ENCODE data around the gene MASP1.

The MASP1 gene

DNA sequence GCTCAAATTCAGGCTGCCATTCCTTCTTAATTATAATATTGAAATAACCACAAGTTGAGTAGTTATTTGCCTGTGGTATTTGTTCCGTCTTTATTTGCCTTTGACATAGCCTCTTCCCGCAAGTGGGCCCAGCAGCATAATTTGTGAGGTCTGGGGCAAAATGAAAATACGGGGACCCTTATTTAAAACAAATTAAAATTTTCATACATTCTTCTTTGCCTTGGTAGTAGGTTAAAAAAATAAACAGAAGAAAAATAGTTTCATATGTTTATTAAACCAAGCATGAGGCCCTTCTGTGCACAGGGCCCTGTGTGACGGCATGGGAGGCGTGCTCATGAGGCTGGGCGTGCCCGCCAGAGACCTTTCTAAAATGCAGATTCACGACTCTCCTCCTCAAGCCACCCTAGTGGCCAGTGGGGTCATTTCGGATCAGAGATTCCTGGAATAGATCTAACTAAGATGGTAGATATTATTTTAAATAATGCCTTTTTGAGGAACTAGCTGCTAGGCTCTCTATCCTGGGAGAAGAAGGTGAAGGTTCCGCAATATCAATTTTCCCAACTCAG is 35.4 kb downstream of the MASP1 start:
- no peak overlapping the region for H3K4me3 ChIP-seq (ENCODE audit: low read depth, low read length)
- DNase-seq (ENCODE audit: low read depth, low spot score): no peak
- in situ Hi-C loops (cut with HindIII; ENCODE audit: low sequenced_read_pairs): no loop called here
- no peak for TF ChIP-seq CTCF (IDR thresholded peaks at IDR 0.05; ENCODE audit: low read depth, low read length)

DNA sequence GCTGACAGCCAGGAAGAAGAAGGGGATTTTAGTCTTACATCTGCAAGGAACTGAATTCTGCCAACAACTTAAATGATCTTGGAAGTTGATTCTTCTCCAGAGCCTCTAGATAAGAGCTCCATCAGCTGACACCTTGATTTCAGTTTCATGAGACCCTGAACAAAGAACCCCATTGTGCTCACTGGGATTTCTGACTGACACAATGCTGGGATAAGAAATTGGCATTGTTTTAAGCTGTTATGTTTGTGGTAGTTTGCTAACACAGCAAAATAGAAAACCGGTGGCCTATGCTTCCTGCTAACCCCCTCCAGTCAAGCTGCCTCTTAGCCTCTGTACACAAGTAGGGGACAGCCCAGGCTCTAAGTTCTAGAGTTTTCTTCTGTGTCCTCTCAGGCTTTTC is 36.2 kb downstream of the MASP1 start:
- TF ChIP-seq CTCF (IDR thresholded peaks at IDR 0.05; ENCODE audit: low read depth, low read length): no peak

DNA sequence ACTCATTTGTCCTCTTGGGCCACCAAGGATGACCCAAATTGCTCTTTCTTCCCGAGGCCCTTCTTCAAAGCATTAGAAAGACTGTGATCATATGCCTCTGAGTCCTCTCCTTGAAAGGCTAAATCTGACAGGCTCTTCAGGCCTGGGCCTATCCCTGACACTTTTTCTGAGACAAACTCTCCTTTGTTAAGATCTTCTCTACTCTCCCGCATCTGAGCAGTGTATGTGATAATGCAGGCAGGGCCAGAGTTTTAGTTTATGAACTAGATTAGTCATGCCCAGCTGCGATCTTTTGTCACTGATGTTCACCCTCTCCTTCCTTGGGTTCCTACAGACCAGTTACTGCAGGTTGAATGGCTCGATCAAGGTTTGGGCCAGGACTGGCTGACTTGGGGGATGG is 39.2 kb downstream of the MASP1 start:
- in situ Hi-C loops (cut with HindIII; ENCODE audit: low sequenced_read_pairs): no loop called here

More for the DNA sequence above, 36.2 kb downstream of the MASP1 start:
- H3K4me3 ChIP-seq (ENCODE audit: low read depth, low read length): no peak overlapping the region
- DNase-seq (ENCODE audit: low read depth, low spot score): no peak
- in situ Hi-C loops (cut with HindIII; ENCODE audit: low sequenced_read_pairs): no loop called here

DNA sequence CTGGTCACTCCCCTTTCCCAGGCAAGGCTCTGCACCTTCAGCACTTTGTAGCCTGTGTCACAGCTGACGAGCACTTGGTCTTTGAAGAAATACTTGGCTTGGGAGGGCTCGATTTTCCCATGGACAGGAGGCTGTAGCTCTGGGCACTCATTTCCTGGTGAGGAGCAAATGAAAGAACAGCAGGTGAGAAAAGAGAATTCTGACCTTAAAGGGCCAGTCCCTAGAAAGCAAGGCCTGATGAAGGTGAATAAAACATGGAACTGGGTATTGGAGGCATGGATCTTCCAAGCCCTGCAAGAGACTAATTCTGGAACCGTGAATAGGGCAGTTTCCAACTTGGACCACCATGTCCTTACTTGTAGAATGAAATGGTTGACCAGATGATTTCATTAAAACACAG is 39.9 kb downstream of the MASP1 start:
- in situ Hi-C loops (cut with HindIII; ENCODE audit: low sequenced_read_pairs): no loop called here
- no peak for TF ChIP-seq CTCF (IDR thresholded peaks at IDR 0.05; ENCODE audit: low read depth, low read length)
- DNase-seq (ENCODE audit: low read depth, low spot score): no peak
- no peak overlapping the region for H3K4me3 ChIP-seq (ENCODE audit: low read depth, low read length)

More for the DNA sequence above, 39.2 kb downstream of the MASP1 start:
- DNase-seq (ENCODE audit: low read depth, low spot score): no peak
- no peak for TF ChIP-seq CTCF (IDR thresholded peaks at IDR 0.05; ENCODE audit: low read depth, low read length)
- H3K4me3 ChIP-seq (ENCODE audit: low read depth, low read length): no peak overlapping the region

DNA sequence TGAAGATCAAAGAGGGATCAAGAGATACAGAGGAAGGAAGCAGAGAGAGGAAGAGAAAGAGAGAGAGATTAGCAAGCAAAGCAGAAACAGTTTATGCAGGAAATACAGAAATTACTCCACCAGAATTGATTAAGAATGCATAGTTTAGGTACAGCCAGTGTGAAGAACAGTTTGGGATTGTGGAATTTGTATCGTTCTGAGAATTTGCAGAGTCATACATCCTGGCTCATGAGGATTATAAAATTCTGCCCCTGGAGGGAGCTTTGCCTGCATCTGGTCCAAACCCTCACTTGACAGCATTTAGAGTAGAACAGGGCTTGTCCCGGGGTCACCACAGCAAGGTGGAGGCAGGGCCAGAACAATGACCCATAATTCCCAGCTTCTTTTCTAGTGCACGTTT is 44.1 kb downstream of the MASP1 start:
- DNase-seq (ENCODE audit: low read depth, low spot score): no peak
- no peak overlapping the region for H3K4me3 ChIP-seq (ENCODE audit: low read depth, low read length)
- no peak for TF ChIP-seq CTCF (IDR thresholded peaks at IDR 0.05; ENCODE audit: low read depth, low read length)
- in situ Hi-C loops (cut with HindIII; ENCODE audit: low sequenced_read_pairs): no loop called here

DNA sequence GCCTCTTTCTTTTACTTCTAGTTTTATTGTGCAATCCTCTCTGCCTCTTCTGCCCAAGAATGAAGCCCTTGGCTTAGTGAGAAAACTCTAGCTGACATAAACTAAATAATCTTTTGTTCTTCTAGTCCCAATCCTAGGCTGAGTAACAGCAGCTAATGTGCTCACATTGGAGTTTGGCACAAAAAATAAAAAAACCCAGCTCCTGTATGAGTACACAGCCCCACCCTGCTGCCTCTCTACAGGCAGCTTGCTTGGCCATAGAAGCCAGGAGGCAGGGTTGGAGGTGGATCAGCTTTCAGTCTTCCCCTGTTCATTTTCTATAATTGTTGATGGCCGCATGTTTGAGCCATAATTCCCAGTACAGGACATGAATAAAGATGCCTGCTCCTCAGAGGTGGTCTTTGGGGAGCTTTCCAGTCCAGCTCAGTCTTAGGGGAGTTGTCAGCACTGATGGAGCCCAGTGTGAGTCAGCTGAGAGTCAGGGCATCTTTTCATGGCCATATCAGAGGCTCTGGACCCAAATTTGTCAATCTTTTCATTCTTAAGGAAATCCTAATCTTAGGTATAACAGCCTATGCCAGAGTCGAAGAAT is 47.5 kb downstream of the MASP1 start:
- TF ChIP-seq CTCF (IDR thresholded peaks at IDR 0.05; ENCODE audit: low read depth, low read length): no peak
- in situ Hi-C loops (cut with HindIII; ENCODE audit: low sequenced_read_pairs): no loop called here
- no peak overlapping the region for H3K4me3 ChIP-seq (ENCODE audit: low read depth, low read length)
- DNase-seq (ENCODE audit: low read depth, low spot score): no peak

Data from astrocyte of the spinal cord (primary cell).